Measurements from ENCODE around the gene MST1. TPM values are rescaled to one million over a fixed set of nuclear protein-coding genes. Genes with fewer than 3 reads are reported as not detected.

MST1 gene
- total and polyA plus RNA-seq, 8 donors: 12.5 to 59.7 (median 35.5) TPM

DNA sequence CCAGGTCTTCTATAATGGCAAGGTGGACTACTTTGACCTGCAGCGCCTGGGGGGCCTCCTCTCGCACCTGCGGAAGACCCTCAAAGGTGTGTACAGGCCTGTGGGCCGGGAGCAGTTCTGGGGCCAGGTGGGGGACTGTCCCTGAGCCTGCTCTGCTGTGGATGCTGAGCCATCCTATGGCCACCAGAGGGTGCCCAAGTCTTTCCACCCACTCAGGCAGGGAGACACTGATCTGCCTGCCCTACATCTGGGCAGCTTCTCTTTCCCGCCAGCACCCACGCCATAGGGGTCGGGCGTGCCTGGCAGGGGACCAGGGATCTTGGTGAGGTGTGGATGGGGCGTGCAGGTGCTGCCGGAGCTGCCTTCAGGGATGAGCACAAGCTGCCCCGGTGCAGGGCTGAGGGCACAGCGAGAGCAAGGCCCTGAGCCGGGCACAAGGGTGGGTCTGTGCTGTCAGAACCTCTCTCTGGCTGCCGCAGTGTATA is 14.2 kb upstream of the MST1 start:
- intact Hi-C loops (cut with DNase I): no loop called here
- no peaks in the 10 kb centered on the region for H3K9me3 ChIP-seq
- ATAC-seq (peak; percentile 90), DNase-seq (peak in 2 of 4 donors; percentile 67 to 78)
- H3K27me3 ChIP-seq: no peaks in the 10 kb centered on the region
- no peak overlapping the region for H3K27ac ChIP-seq
- peaks cover 0 to 82% of the 10 kb centered on the region in 2 donors for H3K36me3 ChIP-seq
- H3K4me1 ChIP-seq: peaks cover 0 to 6% of the 10 kb centered on the region in 2 donors
- no peak overlapping the region for H3K4me3 ChIP-seq
- TF ChIP-seq, protein P1, sequence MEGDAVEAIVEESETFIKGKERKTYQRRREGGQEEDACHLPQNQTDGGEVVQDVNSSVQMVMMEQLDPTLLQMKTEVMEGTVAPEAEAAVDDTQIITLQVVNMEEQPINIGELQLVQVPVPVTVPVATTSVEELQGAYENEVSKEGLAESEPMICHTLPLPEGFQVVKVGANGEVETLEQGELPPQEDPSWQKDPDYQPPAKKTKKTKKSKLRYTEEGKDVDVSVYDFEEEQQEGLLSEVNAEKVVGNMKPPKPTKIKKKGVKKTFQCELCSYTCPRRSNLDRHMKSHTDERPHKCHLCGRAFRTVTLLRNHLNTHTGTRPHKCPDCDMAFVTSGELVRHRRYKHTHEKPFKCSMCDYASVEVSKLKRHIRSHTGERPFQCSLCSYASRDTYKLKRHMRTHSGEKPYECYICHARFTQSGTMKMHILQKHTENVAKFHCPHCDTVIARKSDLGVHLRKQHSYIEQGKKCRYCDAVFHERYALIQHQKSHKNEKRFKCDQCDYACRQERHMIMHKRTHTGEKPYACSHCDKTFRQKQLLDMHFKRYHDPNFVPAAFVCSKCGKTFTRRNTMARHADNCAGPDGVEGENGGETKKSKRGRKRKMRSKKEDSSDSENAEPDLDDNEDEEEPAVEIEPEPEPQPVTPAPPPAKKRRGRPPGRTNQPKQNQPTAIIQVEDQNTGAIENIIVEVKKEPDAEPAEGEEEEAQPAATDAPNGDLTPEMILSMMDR (IDR thresholded peaks at IDR 0.05): peak; percentile 75 to 86

GRCh38 chr3:49702672-49703071 is 13.4 kb upstream of the MST1 start:
- H3K36me3 ChIP-seq: peaks cover 0 to 90% of the 10 kb centered on the region in 2 donors

GRCh38 chr3:49701388-49702077 is 12.3 kb upstream of the MST1 start:
- Histone ChIP-seq H3K4me3 (no peak overlapping the region), H3K4me1 (peaks cover 0 to 6% of the 10 kb centered on the region in 2 donors), H3K36me3 (peaks cover 0 to 93% of the 10 kb centered on the region in 2 donors), H3K27me3 (no peaks in the 10 kb centered on the region), H3K27ac (no peak overlapping the region), H3K9me3 (no peaks in the 10 kb centered on the region)
- DNase-seq (peak in 1 of 4 donors; percentile 73), ATAC-seq (no peak)
- TF ChIP-seq, protein P1 (IDR thresholded peaks at IDR 0.05): peak in 1 of 2 donors; percentile 18
- intact Hi-C loops (cut with DNase I): no loop called here

More at GRCh38 chr3:49702672-49703071, 13.4 kb upstream of the MST1 start:
- Histone ChIP-seq H3K4me3 (no peak overlapping the region), H3K9me3 (no peaks in the 10 kb centered on the region), H3K27ac (no peak overlapping the region), H3K4me1 (peaks cover 0 to 6% of the 10 kb centered on the region in 2 donors), H3K27me3 (no peaks in the 10 kb centered on the region)
- TF ChIP-seq, protein P1 (IDR thresholded peaks at IDR 0.05): no peak
- intact Hi-C loops (cut with DNase I): no loop called here
- ATAC-seq: no peak
- DNase-seq: peak in 1 of 4 donors; percentile 39

- Histone ChIP-seq H3K4me3 (no peak overlapping the region), H3K4me1 (peaks cover 0 to 6% of the 10 kb centered on the region in 2 donors), H3K27ac (no peak overlapping the region), H3K9me3 (no peaks in the 10 kb centered on the region), H3K36me3 (peaks cover 0 to 83% of the 10 kb centered on the region in 2 donors), H3K27me3 (no peaks in the 10 kb centered on the region)
- ATAC-seq: no peak
- DNase-seq: no peak
- TF ChIP-seq, protein P1 (IDR thresholded peaks at IDR 0.05): no peak
- intact Hi-C loops (cut with DNase I): no loop called here
Observed at GRCh38 chr3:49700453-49701128, 11.3 kb upstream of the MST1 start.

GRCh38 chr3:49700014-49700413 is 10.7 kb upstream of the MST1 start:
- ATAC-seq (no peak), DNase-seq (no peak)
- Histone ChIP-seq H3K36me3 (peaks cover 0 to 77% of the 10 kb centered on the region in 2 donors), H3K4me3 (no peak overlapping the region), H3K9me3 (no peaks in the 10 kb centered on the region), H3K4me1 (peaks cover 0 to 6% of the 10 kb centered on the region in 2 donors), H3K27me3 (no peaks in the 10 kb centered on the region), H3K27ac (no peak overlapping the region)
- intact Hi-C loops (cut with DNase I): no loop called here
- TF ChIP-seq, protein P1 (IDR thresholded peaks at IDR 0.05): no peak
